Stimulated activated CD4-positive, alpha-beta T cell treated with anti-CD3 and anti-CD28 coated beads, Interleukin-2, amount 100 ng/mL, for 4 hours (primary cell): ENCODE results near the gene GYG2.
"Not testable (repeated sequence)": the region's sequence is repeated elsewhere in the genome, so short reads cannot be mapped to it uniquely, and the experiment has no call there.

Source experiments
- DNase-seq: peaks from one replicate; pipeline ENCODE4 v3.0.0-alpha.2; 2020; ENCODE audit warnings: low read depth

Gene GYG2

GRCh38 chrX:2903366-2903765, 74.6 kb downstream of the GYG2 start:
- DNase-seq: no peak

- DNase-seq: no peak
Observed at GRCh38 chrX:2907295-2907694, 78.6 kb downstream of the GYG2 start.

GRCh38 chrX:2908125-2908685, 79.5 kb downstream of the GYG2 start:
- DNase-seq: no peak

- no peak for DNase-seq
Observed at GRCh38 chrX:2910109-2910508, 81.4 kb downstream of the GYG2 start.

GRCh38 chrX:2913118-2913517, 84.4 kb downstream of the GYG2 start:
- DNase-seq: no peak

- DNase-seq: no peak
Observed at GRCh38 chrX:2917767-2918166, 89.0 kb downstream of the GYG2 start.

- DNase-seq: no peak
Observed at GRCh38 chrX:2921193-2921592, 92.5 kb downstream of the GYG2 start.

- DNase-seq: no peak
Observed at GRCh38 chrX:2921750-2922149, 93.0 kb downstream of the GYG2 start.

GRCh38 chrX:2924151-2924550, 95.4 kb downstream of the GYG2 start:
- DNase-seq: no peak

GRCh38 chrX:2926255-2926654, 97.5 kb downstream of the GYG2 start:
- DNase-seq: not testable (repeated sequence)

- DNase-seq: no peak
Observed at GRCh38 chrX:2926664-2927275, 98.0 kb downstream of the GYG2 start.

- DNase-seq: no peak
Observed at GRCh38 chrX:2928191-2928582, 99.5 kb downstream of the GYG2 start.

- peak; percentile 0 for DNase-seq
Observed at GRCh38 chrX:2928583-2929434, 100.1 kb downstream of the GYG2 start, which contains the start of gene ARSD. Gene ARSD (minus strand): TSS chrX:2929339. CDS start chrX:2929275, 64 bp downstream.

GRCh38 chrX:2931155-2931554, 102.4 kb downstream of the GYG2 start:
- no peak for DNase-seq

- no peak for DNase-seq
Observed at GRCh38 chrX:2931612-2932011, 102.9 kb downstream of the GYG2 start.
